CD4-positive, alpha-beta memory T cell (primary cell): ENCODE data around the gene EXO1. TPM values are rescaled to one million over a fixed set of nuclear protein-coding genes. Genes with fewer than 3 reads are reported as not detected.

ENCODE experiments used
- CTCF ChIA-PET: fragments of 350-600 bp; sonication (Branson Sonifier 250); formaldehyde crosslinking; loops from one replicate; lab custom pipeline; 2021; ENCODE audit warnings: inconsistent platforms; ENCODE audit not compliant: partially characterized antibody; lab: Charles Lee
- POLR2A ChIA-PET: fragments of 350-600 bp; sonication (Branson Sonifier 250); formaldehyde crosslinking; loops from one replicate; lab custom pipeline; 2021; ENCODE audit not compliant: partially characterized antibody; lab: Charles Lee
- DNase-seq, 5 donors: peaks; one replicate each; pipeline versions ENCODE4 v3.0.0 to v3.0.0-alpha.2; 2020 to 2022; ENCODE audit warnings: mixed read lengths in 1 of 5
- H3K27ac ChIP-seq: one replicate; pipeline ENCODE4 v1.7.0; 2013; ENCODE audit warnings: low read depth, low read length
- H3K27me3 ChIP-seq: 2 replicates; pipeline ENCODE4 v1.7.0; 2013; ENCODE audit warnings: mild to moderate bottlenecking, low read length, moderate library complexity; ENCODE audit not compliant: insufficient read depth
- H3K36me3 ChIP-seq: 2 replicates; pipeline ENCODE4 v1.7.0; 2013; ENCODE audit warnings: mild to moderate bottlenecking, low read length, moderate library complexity; ENCODE audit not compliant: insufficient read depth
- H3K4me1 ChIP-seq: 2 replicates; pipeline ENCODE4 v1.7.0; 2013; ENCODE audit warnings: mild to moderate bottlenecking, low read length, moderate library complexity; ENCODE audit not compliant: insufficient read depth
- H3K4me3 ChIP-seq, 2 donors: one replicate each; pipeline ENCODE4 v1.7.0; 2013; ENCODE audit warnings: low read length in 2 of 2, mild to moderate bottlenecking in 1 of 2
- H3K9me3 ChIP-seq, 2 donors: one replicate each; pipeline ENCODE4 v1.7.0; 2013; ENCODE audit warnings: low read length in 2 of 2, control low read depth in 1 of 2; ENCODE audit not compliant: control insufficient read depth in 1 of 2
- H3K27ac Mint-ChIP-seq, 7 donors: one replicate each; pipeline ENCODE4 v1.8.0; 2020 to 2021; ENCODE audit warnings: mixed read lengths in 7 of 7, mild to moderate bottlenecking in 6 of 7, inconsistent platforms in 3 of 7, moderate library complexity in 3 of 7
- H3K27me3 Mint-ChIP-seq, 2 donors: one replicate each; pipeline ENCODE4 v1.8.0; 2020 to 2021; ENCODE audit warnings: mixed read lengths in 2 of 2
- H3K36me3 Mint-ChIP-seq, 2 donors: one replicate each; pipeline ENCODE4 v1.8.0; 2020 to 2021; ENCODE audit warnings: mixed read lengths in 2 of 2, inconsistent platforms in 1 of 2, mild to moderate bottlenecking in 1 of 2
- H3K4me1 Mint-ChIP-seq, 4 donors: one replicate each; pipeline ENCODE4 v1.8.0; 2020 to 2021; ENCODE audit warnings: mixed read lengths in 4 of 4, mild to moderate bottlenecking in 1 of 4
- H3K4me3 Mint-ChIP-seq, 8 donors: one replicate each; pipeline ENCODE4 v1.8.0; 2020 to 2021; ENCODE audit warnings: mixed read lengths in 8 of 8, mild to moderate bottlenecking in 7 of 8, moderate library complexity in 6 of 8, inconsistent platforms in 3 of 8
- H3K9me3 Mint-ChIP-seq, 8 donors: one replicate each; pipeline ENCODE4 v1.8.0; 2020 to 2021; ENCODE audit warnings: mixed read lengths in 8 of 8, mild to moderate bottlenecking in 5 of 8, inconsistent platforms in 3 of 8, moderate library complexity in 1 of 8
- intact Hi-C: fragments of 100-400 bp; cut with micrococcal nuclease; formaldehyde crosslinking; loops from one replicate; pipeline ENCODE4 v1.15.1; 2023
- polyA plus RNA-seq, 2 donors: library from polyadenylated mRNA; unstranded; fragments of 300-500 nt; fragmentation: Illumina TruSeq; gene quantifications; one replicate each; pipeline ENCODE4 v1.2.3, GENCODE V29; 2021
- total RNA-seq, 2 experiments: library from RNA; stranded (reverse); gene quantifications; one replicate each; pipeline ENCODE4 v1.2.3, GENCODE V29; 2021

Gene EXO1
- total and polyA plus RNA-seq, 4 experiments from 2014 or later, result 0.41 to 0.44 TPM; not detected in 2

GRCh38 chr1:241899210-241899609 lies 51.2 kb downstream of the EXO1 start:
- Histone ChIP-seq H3K27me3 (no peaks in the 10 kb centered on the region), H3K4me3 (no peak overlapping the region), H3K4me1 (no peaks in the 10 kb centered on the region), H3K27ac (no peak overlapping the region), H3K36me3 (no peaks in the 10 kb centered on the region), H3K9me3 (no peaks in the 10 kb centered on the region)
- H3K36me3 Mint-ChIP-seq, result no peaks in the 10 kb centered on the region
- H3K27me3 Mint-ChIP-seq, result no peaks in the 10 kb centered on the region
- no peak overlapping the region for H3K27ac Mint-ChIP-seq
- no peak overlapping the region for H3K4me3 Mint-ChIP-seq
- DNase-seq, result no peak
- POLR2A ChIA-PET, result no interaction called here
- no peaks in the 10 kb centered on the region for H3K9me3 Mint-ChIP-seq
- CTCF ChIA-PET, result interaction anchor here (1.3 to 1.7 kb wide), 2 partner anchors 99 to 288 kb away, joined by 3 to 4 read pairs; partner anchors contain the start of gene MAP1LC3C
- H3K4me1 Mint-ChIP-seq, result no peaks in the 10 kb centered on the region
- intact Hi-C loops, result loop anchor here (5.0 kb wide), 1 partner anchor 287 kb away; no protein-coding TSS in a partner anchor

DNA sequence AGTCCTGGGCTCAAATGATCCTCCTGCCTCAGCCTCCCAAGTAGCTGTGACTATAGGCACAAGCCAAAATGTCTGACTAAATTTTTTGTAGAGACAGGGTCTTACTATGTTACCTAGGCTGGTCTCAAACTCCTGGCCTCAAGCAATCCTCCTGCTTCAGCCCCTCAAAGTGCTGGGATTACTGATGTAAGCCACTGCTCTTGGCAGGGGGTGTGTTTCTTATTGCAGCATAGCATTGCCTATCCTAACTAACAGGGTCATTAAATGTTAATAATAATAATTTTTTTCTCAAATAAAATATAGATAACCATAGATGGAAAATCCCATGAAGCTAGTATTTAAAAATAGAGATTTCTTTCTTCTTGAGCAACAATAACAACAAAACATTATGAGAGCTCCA lies 52.4 kb downstream of the EXO1 start:
- H3K4me3 ChIP-seq, result no peak overlapping the region
- no peak overlapping the region for H3K4me3 Mint-ChIP-seq
- no peaks in the 10 kb centered on the region for H3K4me1 ChIP-seq
- intact Hi-C loops, result no loop called here
- H3K9me3 ChIP-seq, result no peaks in the 10 kb centered on the region
- no peak for DNase-seq
- H3K27ac Mint-ChIP-seq, result no peak overlapping the region
- H3K36me3 Mint-ChIP-seq, result no peaks in the 10 kb centered on the region
- CTCF ChIA-PET, result interaction anchor here (1.2 kb wide), 2 partner anchors 11 to 289 kb away, joined by 3 to 4 read pairs; no protein-coding TSS in a partner anchor
- no peaks in the 10 kb centered on the region for H3K9me3 Mint-ChIP-seq
- H3K27ac ChIP-seq, result no peak overlapping the region
- POLR2A ChIA-PET, result no interaction called here
- no peaks in the 10 kb centered on the region for H3K27me3 Mint-ChIP-seq
- no peaks in the 10 kb centered on the region for H3K36me3 ChIP-seq
- H3K27me3 ChIP-seq, result no peaks in the 10 kb centered on the region
- no peaks in the 10 kb centered on the region for H3K4me1 Mint-ChIP-seq

DNA sequence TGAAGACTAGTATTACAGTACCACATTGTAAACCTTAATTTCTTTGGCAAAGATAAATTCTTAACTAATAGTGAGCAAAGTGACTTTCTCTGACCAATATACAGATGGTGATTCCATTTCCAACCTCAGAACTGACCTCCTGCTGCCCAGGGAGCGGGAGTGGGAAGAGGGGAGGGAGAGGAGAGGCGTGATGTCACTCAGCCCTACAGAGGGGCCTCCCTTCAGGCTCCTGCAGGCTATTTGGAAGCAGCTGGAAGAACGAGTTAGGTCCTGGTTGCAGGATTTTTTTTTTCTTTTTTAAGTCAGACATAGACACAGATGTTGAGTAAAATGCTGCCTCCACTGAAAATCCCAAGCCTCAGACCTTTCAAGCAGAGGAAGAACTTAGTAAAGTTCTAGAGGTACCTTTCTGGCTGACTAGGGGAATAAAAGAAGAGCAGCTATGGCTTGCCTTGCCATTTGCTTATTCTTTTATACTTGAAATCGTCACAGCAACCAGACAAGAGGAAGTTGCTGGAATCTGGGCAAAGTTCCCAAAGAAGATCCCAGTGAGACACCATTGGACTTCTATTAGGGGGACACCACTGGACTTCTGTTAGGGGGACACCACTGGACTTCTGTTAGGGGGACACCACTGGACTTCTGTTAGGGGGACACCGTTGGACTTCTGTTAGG lies 54.5 kb downstream of the EXO1 start:
- Mint-ChIP-seq H3K27ac (no peak overlapping the region), H3K4me3 (no peak overlapping the region), H3K9me3 (no peaks in the 10 kb centered on the region), H3K27me3 (no peaks in the 10 kb centered on the region), H3K4me1 (no peaks in the 10 kb centered on the region), H3K36me3 (no peaks in the 10 kb centered on the region)
- Histone ChIP-seq H3K27me3 (no peaks in the 10 kb centered on the region), H3K36me3 (no peaks in the 10 kb centered on the region), H3K9me3 (no peaks in the 10 kb centered on the region), H3K27ac (no peak overlapping the region), H3K4me3 (no peak overlapping the region), H3K4me1 (no peaks in the 10 kb centered on the region)
- ChIA-PET POLR2A (no interaction called here), CTCF (no interaction called here)
- DNase-seq, result no peak
- intact Hi-C loops, result no loop called here

GRCh38 chr1:241916196-241916595 lies 68.2 kb downstream of the EXO1 start:
- no peak for DNase-seq
- Mint-ChIP-seq H3K36me3 (no peaks in the 10 kb centered on the region), H3K4me3 (no peak overlapping the region), H3K27me3 (peaks cover 0 to 2% of the 10 kb centered on the region in 2 donors), H3K27ac (no peak overlapping the region), H3K4me1 (no peaks in the 10 kb centered on the region), H3K9me3 (no peaks in the 10 kb centered on the region)
- no peaks in the 10 kb centered on the region for H3K4me1 ChIP-seq
- H3K9me3 ChIP-seq, result no peaks in the 10 kb centered on the region
- no peaks in the 10 kb centered on the region for H3K27me3 ChIP-seq
- ChIA-PET POLR2A (no interaction called here), CTCF (no interaction called here)
- H3K36me3 ChIP-seq, result no peaks in the 10 kb centered on the region
- intact Hi-C loops, result no loop called here
- H3K4me3 ChIP-seq, result no peak overlapping the region
- no peak overlapping the region for H3K27ac ChIP-seq

DNA sequence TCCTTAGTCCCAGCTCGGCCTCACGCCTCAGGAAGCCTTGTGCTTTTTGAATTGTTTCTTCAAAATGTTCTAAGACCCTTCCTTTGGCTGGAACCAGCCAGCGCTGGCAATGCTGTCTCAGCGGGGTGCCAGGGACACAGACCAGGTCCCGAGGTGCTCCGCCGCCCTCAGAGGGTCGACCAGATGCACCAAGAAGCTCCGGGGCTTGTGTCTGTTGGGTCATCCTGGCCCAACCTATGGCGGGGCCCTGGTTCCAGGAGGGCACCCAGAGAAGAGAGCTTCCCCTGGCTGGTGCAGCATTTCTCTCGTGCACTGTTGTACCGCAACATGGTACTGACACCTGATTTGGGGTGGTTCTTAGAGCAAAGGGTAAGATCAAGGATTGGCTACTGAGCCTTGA lies 69.5 kb downstream of the EXO1 start:
- intact Hi-C loops, result no loop called here
- H3K27ac Mint-ChIP-seq, result no peak overlapping the region
- no peak overlapping the region for H3K4me3 Mint-ChIP-seq
- H3K27me3 Mint-ChIP-seq, result peaks cover 0 to 3% of the 10 kb centered on the region in 2 donors
- Histone ChIP-seq H3K9me3 (no peaks in the 10 kb centered on the region), H3K36me3 (no peaks in the 10 kb centered on the region), H3K27me3 (no peaks in the 10 kb centered on the region), H3K4me3 (no peak overlapping the region), H3K4me1 (no peaks in the 10 kb centered on the region), H3K27ac (no peak overlapping the region)
- no peaks in the 10 kb centered on the region for H3K4me1 Mint-ChIP-seq
- H3K36me3 Mint-ChIP-seq, result no peaks in the 10 kb centered on the region
- ChIA-PET CTCF (no interaction called here), POLR2A (no interaction called here)
- DNase-seq, result no peak
- H3K9me3 Mint-ChIP-seq, result no peaks in the 10 kb centered on the region

DNA sequence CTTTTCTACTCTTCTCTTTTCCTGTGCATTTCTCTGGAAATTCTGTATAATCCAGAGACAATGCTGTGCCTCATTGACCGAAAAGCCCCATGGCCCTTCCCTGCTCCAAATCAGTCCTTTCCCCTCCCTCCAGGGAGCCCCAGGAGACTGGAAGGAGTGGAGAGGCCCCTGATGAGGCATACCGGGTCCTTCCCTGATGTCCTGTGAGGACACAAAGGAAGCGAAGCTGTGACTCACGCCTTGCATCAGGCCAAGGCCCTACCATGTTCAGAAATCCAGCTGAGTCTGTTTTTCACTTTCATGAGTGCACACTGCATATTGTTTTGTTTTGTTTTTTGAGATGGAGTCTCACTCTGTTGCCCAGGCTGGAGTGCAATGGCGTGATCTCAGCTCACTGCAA lies 70.9 kb downstream of the EXO1 start:
- ChIA-PET POLR2A (no interaction called here), CTCF (interaction anchor here (1.2 kb wide), 1 partner anchor 10 kb away, joined by 3 read pairs; no protein-coding TSS in a partner anchor)
- no peak overlapping the region for H3K4me3 ChIP-seq
- H3K27me3 Mint-ChIP-seq, result peaks cover 0 to 3% of the 10 kb centered on the region in 2 donors
- H3K9me3 Mint-ChIP-seq, result no peaks in the 10 kb centered on the region
- H3K27ac Mint-ChIP-seq, result no peak overlapping the region
- H3K4me1 ChIP-seq, result no peaks in the 10 kb centered on the region
- no peaks in the 10 kb centered on the region for H3K36me3 ChIP-seq
- no peak overlapping the region for H3K27ac ChIP-seq
- DNase-seq, result no peak
- no peak overlapping the region for H3K4me3 Mint-ChIP-seq
- no peaks in the 10 kb centered on the region for H3K36me3 Mint-ChIP-seq
- intact Hi-C loops, result no loop called here
- no peaks in the 10 kb centered on the region for H3K4me1 Mint-ChIP-seq
- no peaks in the 10 kb centered on the region for H3K27me3 ChIP-seq
- no peaks in the 10 kb centered on the region for H3K9me3 ChIP-seq

- intact Hi-C loops, result no loop called here
- no peak overlapping the region for H3K27ac Mint-ChIP-seq
- no peak overlapping the region for H3K4me3 Mint-ChIP-seq
- no peaks in the 10 kb centered on the region for H3K4me1 Mint-ChIP-seq
- H3K9me3 Mint-ChIP-seq, result no peaks in the 10 kb centered on the region
- no peaks in the 10 kb centered on the region for H3K36me3 ChIP-seq
- no peaks in the 10 kb centered on the region for H3K4me1 ChIP-seq
- no peak overlapping the region for H3K4me3 ChIP-seq
- CTCF ChIA-PET, result no interaction called here
- POLR2A ChIA-PET, result no interaction called here
- H3K27ac ChIP-seq, result no peak overlapping the region
- no peak for DNase-seq
- no peaks in the 10 kb centered on the region for H3K9me3 ChIP-seq
- no peaks in the 10 kb centered on the region for H3K27me3 ChIP-seq
- H3K27me3 Mint-ChIP-seq, result peaks cover 2 to 6% of the 10 kb centered on the region in 2 donors
- no peaks in the 10 kb centered on the region for H3K36me3 Mint-ChIP-seq
These were observed 76.2 kb downstream of the EXO1 start for GRCh38 chr1:241924080-241924808.
